OCI-M2 (cell line): ENCODE results near the gene CKS1B.

Source experiments
- DNase-seq: peaks from one replicate; lab custom pipeline; 2025; ENCODE audit not compliant: unreplicated experiment; lab: John Stamatoyannopoulos, UW

The CKS1B gene

GRCh38 chr1:154945962-154946850 lies 28.3 kb upstream of the CKS1B start:
- DNase-seq, result no peak

- DNase-seq, result no peak
These were observed 26.4 kb upstream of the CKS1B start for GRCh38 chr1:154948079-154948478.

- DNase-seq, result no peak
These were observed 22.4 kb upstream of the CKS1B start for GRCh38 chr1:154951901-154952657.

- no peak for DNase-seq
These were observed 21.8 kb upstream of the CKS1B start for GRCh38 chr1:154952664-154953063.

GRCh38 chr1:154953611-154954038 lies 20.9 kb upstream of the CKS1B start:
- no peak for DNase-seq

GRCh38 chr1:154954541-154954940 lies 19.9 kb upstream of the CKS1B start:
- no peak for DNase-seq

GRCh38 chr1:154955039-154955717 lies 19.3 kb upstream of the CKS1B start:
- no peak for DNase-seq

- DNase-seq, result peak; percentile 60
These were observed 18.6 kb upstream of the CKS1B start, which contains the start of gene PBXIP1 for GRCh38 chr1:154955718-154956543. TSS of gene PBXIP1 (minus strand) at chr1:154956099. CDS start at chr1:154953721, 2,378 bp downstream.

GRCh38 chr1:154956544-154956941 lies 17.9 kb upstream of the CKS1B start:
- DNase-seq, result no peak

- no peak for DNase-seq
These were observed 17.3 kb upstream of the CKS1B start for GRCh38 chr1:154957091-154957657.

GRCh38 chr1:154958036-154958435 lies 16.4 kb upstream of the CKS1B start:
- DNase-seq, result no peak

GRCh38 chr1:154958681-154959425 lies 15.6 kb upstream of the CKS1B start:
- no peak for DNase-seq

- DNase-seq, result no peak
These were observed 15.1 kb upstream of the CKS1B start for GRCh38 chr1:154959426-154959780.

GRCh38 chr1:154960446-154961136 lies 13.9 kb upstream of the CKS1B start:
- no peak for DNase-seq

- no peak for DNase-seq
These were observed 13.0 kb upstream of the CKS1B start, which contains the start of gene PYGO2 for GRCh38 chr1:154961207-154962155. TSS of gene PYGO2 (minus strand) at chr1:154961782. CDS start at chr1:154961576, 206 bp downstream.

GRCh38 chr1:154962156-154962749 lies 12.2 kb upstream of the CKS1B start:
- no peak for DNase-seq

GRCh38 chr1:154962795-154963330 lies 11.6 kb upstream of the CKS1B start:
- DNase-seq, result no peak
